Right renal cortex interstitium (tissue), 3 donors: ENCODE measurements around the gene PCDH19. TPM values are rescaled to one million over a fixed set of nuclear protein-coding genes. Genes with fewer than 3 reads are reported as not detected.

Source experiments
- DNase-seq, 3 donors: peaks; one replicate each; pipeline ENCODE4 v3.0.0-alpha.2; 2013; ENCODE audit warnings: low read depth in 3 of 3, low spot score in 2 of 3
- polyA plus RNA-seq, 3 donors: library from polyadenylated mRNA; unstranded; fragments of 120-200 nt; gene quantifications; one replicate each; pipeline ENCODE4 v1.2.1, GENCODE V29; 2013; ENCODE audit not compliant: insufficient read length in 3 of 3

PCDH19 gene
- polyA plus RNA-seq, 3 donors = 1.9 to 2.6 (median 2.2) TPM

DNA sequence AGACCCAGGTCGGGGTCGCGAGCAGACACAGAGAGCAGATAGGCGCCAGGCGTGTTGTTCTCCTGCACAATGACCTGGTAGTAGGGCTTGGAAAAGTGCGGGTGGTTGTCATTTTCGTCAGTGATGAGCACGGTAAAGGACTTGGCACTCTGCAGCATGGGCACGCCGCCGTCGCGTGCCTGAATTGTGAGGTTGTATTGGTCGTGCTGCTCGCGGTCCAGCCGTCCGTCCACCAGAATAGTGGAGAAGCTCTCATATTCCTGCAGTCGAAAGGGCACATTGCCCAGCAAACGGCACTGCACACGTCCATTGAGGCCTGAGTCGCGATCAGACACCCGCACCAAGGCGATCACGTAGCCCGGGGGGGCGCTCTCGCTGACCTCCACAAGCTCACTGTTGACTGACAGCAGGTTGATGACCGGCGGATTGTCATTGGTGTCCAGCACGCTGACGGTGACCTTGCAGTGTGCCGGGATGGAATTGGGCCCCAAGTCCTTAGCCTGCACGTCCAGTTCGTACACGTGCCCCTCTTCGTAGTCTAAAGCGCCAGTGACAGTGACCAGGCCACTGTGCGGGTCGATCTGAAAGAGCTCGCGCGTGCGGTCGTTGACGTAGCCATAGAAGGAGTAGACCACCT is 2.8 kb downstream of the PCDH19 start:
- no peak for DNase-seq

DNA sequence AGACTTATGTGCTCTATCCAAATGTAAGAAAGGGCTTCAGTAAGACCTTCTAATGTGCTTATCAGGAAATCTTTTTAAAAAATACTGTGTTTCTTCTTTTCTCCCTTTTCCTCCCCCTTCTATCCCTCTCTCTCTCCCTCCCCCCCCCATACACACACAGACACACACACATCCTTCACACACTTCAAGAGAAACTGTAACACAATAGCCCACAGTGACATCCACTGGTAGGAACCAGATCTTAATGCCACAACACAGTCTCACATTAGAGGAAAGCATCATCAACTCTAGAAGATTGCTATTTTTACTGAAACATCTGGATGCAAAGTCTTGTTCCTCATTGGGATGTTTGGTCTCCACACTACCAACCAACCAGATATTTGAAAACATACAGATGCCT is 4.6 kb downstream of the PCDH19 start:
- no peak for DNase-seq

DNA sequence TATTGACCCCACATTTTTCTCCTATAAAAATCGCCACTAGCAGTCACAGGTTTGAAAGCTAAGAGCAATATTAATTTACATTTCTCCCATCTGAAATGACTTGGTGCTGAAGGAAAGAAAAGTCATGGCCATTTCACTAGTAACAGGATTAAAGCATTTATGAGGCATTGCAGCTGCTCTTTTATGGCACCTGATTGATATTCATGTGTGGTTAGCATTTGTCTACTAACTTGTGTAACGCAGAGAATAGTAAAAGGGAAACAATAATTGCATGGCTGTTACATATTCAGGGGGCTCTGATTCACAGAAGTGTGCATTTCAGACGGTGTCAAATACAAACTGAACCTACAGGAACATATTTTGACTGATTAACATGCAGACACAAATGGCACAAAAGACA is 5.2 kb downstream of the PCDH19 start:
- DNase-seq = no peak

DNA sequence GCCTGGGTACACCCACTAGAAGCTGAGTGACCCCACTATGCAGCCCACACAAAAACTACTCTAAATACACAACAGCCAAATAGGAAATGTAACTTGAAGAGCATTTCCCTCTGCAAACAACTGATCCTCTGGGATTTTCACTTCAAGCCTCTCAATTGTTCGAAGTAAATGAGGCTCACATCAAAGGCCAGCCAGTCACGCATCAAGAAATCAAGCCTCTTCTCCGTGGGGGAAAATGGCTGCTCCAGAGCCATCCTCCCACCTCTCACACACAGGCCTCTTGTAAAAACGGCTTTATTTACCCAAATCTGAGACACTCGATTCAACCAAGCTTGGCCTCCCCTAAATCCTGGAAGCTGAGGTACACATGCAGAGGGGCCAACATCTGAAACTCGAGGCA is 14.3 kb downstream of the PCDH19 start:
- DNase-seq = no peak

DNA sequence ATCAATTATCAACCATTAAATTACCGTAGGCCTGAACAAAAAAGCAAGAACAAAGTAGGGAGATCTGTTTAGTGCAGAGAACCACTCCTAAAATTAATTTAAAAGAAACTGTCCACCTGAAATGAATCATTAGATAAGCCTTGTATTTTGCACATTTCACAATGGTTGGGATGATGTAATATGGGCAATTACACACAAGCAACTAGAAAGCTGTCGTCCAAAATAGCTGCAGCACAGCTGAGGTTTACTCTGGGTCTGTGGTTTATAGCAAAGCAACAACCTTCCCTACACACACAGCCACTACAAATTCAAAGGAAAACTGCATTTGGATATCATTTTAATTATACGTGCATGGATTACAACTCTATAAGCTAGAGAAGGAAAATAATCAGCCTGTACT is 28.5 kb downstream of the PCDH19 start:
- DNase-seq = no peak

DNA sequence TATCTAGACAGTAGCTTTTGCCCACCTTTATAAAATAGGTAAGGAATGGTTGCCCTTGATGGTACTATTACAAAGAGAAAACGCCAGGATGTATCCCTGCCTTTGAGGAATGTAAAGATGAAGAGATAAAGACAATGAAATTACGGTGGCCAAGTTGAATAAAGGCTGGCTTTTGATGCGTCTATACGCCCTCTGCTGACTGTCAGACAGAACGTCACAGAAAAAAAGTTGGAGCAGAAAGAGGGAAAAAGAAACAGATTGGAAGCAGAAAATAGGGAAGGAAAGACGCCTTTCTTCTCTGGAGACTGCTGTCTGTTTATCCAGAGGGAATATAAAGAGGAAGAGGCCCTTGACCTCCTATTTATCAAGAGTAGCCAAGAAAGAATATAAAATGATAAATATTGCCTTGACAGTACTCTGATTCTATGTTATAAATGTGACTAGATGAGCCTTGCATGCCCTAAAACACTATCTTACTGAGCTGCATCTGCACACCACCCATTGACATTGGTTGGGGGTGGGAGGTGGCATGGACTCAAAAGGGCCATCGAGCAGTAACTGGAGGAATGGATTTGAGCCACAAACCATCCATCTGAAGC is 30.6 kb downstream of the PCDH19 start:
- DNase-seq = peak in 1 of 3 donors; percentile 8

DNA sequence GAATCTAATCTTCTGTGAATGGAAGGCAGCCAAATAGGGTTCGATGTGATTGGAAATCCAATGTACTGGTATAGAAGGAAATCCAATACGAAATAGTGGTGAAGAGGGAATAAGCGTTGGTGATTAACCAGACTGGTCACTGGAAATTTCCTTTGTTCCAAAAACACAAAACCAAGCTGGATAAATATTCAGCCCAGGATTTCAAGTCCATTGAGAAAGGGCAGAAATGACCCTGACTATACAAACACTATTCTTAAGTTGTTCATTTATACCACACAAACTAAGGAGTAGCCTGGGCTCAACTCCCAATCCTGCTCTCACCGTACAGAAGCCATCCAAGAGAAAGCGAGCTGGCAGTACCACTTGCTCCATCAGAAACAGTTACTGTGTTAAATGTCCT is 32.2 kb downstream of the PCDH19 start:
- DNase-seq = no peak

DNA sequence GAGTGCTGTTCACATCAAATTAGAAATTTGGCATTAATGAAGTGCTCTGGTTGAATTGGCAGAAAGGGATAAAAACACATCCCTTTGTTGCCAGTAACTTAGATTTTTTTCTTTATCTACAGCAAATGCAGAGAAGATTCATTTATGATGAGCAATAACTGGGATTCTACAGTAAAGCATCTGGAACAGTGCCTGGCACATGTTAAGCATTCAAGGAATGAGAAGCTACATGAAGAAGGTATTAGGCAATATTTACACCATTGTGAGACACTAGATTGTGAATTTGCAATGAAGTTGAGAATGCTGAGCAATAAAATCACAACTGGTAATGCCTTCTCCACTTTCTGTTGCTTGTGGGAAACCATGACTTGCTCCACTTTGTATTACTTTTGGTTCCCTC is 33.5 kb downstream of the PCDH19 start:
- DNase-seq = no peak

DNA sequence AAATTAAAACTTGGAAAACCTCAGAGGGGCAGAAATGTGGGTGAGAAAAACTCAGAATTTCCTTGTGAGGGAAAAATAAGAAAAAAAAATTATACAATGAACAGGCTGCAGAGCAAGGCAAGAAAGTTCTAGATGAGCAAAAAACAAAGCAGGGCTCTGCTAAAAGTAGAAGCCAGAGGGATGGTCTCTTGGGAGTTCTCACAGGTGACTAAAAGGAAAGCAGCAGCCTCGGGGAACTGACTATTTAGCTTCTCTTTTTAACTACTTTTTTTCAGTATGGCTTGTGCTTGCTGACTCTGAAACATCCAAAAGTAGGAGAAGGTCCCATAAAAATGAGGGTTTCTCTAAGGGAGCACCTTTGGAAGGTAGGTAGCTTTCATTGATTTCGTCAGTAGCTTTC is 36.4 kb downstream of the PCDH19 start:
- DNase-seq = no peak

DNA sequence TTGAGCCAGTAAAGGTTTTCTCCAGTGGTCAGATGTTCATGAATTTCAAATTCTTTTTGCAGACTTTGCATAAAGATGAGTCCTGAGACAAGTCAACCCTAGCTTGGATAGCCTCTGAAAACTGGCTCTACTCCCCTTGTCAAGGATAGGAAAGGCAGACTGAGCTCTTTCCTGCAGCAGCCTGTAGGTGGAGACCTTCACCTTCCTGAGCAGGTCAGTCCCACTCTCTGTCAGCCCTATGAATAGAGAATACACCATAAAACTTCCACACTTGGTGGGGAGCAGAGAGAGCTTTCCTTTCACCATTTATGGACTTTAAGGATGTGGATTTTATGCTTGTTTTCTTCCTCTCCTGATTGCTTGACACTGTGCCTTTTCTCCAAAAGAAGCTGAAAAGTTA is 41.9 kb downstream of the PCDH19 start:
- DNase-seq = no peak

DNA sequence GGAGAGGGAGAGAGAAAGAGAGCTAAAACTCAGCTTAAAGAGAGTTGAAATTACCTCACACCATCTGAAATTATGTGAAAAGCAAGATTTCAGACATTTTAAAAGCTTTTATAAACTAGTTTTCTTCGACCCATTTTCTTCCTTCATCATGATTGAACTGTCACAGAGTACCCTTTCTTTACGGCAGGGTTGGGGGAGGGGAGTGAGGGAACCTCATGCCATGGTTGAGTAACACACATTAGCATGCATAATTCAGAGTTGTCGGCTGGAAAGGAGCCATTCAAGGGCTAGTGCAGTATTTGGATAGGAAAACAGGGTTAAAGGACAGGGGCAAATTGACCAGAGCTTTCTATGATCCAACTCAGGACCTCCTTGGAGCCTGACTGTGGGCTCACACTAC is 46.2 kb downstream of the PCDH19 start:
- DNase-seq = no peak

DNA sequence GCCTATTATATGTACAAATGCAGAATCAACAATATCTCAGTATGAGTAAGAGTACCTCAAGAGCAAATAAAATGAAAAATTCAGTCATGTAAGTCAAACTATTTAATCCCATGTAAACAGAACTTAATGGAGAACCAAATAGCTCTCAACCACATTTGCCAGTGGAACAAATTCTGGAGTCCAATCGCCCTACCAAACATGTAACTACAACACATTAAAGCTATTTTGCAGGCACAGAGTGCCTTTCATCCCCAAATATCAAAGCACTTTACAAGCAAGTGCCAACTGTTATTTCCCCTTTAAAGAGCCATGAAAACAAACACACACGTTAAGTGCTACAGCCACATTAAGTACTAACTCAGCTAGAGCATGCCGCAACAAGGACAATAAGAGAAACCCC is 51.3 kb downstream of the PCDH19 start:
- no peak for DNase-seq

DNA sequence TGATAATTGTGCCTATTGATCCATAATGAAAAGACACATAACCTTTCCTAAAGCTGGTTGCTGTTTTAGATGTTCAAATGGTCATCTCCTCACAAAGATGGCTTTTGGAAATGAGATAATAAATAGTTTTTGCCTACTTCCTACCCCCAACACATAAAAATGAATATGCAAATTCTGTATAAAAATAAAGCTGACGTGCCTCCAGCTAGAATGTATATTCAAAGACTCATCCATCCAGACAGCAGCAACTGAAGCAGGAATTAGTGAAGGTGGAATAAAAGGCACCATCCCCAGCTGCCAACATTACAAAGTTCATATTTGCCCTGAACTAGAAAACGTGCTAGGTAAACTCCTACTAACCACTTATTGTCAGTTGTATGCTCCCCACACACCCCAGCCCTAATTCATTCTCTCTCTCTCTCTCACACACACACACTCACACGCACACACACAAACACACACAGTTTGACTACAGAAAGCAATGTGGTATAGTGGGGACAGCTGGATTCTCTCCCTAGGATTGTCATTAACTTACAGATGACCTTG is 53.6 kb downstream of the PCDH19 start:
- no peak for DNase-seq

DNA sequence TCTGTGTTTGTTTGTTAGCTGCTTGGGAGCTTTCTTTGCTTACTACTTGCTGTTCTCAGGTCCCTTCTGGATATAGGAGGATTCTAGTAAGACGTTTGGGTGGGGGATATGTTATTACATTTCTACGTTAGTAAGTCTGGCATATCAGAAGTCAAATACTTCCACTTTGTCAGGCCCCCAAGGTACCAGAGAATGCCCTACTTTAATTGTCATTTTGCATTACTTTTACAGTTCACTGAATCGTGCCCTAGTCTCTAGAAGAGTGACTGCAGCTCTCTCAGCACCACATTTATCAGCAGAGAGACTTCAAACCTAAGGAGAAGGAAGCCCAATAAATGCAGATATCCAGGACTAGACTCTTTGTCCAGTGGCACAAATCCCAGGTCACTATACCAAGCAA is 54.4 kb downstream of the PCDH19 start:
- no peak for DNase-seq

DNA sequence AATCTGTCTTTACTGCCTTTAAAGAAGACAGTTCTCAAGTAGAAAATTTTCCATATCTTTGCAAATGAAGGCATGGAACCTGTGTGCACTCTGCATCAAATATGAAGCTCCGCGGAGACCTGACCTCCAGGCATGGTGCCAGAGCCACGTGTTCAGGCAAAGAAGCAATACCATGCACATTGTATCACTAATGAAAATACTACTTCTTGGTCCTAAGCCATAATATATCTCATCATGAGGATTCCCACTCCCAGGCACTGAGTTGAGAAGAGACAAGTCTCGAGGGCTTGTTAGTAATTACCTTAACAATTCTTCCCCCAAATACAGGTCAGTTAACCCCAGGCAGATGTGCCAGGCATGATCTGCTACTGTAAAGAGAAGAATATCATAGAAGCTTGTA is 56.7 kb downstream of the PCDH19 start:
- DNase-seq = no peak

DNA sequence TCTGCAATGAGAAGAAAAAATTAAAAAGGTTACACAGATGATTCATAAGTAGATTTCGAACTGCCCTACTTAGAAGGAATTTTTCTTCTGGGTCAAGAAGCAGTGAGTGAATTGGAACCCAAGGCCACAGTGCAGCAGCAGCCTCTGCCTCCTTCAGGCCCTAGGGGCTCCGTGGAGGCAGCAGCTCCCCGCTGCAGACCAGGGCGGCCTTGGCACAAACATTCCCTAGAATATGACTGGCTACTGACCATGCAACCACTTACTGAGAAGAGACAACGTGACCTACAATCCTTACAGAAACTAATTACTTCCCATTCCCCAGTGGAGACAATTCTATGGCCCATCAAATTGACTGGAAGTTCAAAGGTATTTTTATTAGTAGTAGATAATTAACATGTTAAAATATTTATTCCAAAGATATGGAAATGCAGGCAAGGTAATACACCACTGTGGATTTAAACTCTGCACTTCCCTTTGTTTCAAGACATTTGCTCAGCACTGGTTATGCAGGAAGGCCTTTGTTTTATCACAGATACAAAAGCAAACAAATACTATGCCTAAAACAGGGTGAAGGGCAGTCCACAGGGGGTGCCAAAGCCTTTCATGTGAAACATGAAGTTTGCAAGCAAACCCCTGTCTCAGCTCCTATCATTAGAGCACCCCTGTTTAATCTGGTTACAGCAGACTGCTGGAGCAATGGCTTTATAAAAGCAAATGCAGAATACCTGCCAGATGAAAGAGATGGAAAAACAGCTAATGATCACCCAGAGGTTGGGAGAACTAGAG is 59.2 kb downstream of the PCDH19 start:
- no peak for DNase-seq

DNA sequence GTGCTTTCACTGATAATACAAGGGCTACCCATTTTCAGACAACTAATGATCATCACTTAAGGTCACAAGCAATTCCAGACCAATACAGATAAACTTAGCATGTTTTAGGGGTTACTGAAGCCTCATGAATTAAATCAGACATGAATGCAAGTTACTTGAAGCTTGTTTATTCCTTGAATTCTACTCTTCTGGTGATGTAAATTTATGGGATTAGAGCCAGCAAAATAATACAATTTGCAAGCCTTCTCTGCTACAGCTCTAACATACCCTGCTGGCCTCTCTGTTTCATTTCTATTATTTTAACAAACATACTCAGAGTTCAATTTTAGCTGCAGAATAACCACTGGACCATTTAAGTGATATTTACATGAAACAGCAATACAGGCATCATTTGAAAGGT is 60.7 kb downstream of the PCDH19 start:
- no peak for DNase-seq

DNA sequence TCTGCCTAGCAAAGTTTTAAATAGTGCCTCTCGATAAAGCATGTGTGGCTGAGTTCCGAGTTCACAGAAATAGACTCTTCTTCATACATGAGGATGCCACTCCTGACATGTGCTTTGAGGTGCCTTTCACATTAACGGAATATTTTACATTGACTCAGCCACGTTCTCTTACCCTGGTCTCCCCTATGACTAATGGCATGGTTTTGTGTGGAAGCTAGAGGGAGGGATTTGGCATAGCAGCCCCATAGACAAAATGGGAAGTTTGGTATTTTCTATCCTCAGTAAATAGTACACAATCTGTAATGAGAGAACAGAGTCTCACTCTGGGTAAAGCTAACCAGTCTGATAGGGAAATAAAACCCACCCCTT is 68.9 kb downstream of the PCDH19 start:
- DNase-seq = no peak

DNA sequence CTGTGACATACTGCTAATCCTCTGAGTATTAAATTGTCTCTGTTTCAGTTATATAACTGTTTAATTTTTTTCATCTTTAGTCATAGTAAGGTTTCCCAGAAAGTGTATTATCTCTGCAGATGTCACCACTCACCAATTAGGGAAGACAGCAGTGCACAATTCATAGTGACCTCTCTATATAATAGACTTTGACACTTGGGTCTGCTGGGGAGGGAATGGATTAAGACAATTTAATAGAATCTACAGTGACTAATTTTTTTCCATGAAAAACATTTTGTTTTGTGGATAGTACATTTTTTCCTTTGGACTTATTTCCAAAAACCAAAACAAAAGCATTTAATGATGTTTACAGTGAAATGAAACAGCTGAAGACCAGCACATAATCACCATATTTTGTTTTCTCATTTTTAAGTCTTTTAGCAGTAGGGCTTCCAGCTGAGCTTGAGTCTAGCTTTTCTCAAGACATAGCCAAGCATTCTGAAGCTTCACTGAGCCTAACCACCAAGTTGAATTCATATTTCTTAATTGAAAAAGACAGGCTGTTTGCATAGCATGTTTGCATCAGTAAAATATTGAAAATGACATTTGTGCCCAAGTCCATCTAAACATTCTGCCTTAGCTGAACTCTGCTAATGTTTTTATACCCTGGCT is 69.5 kb downstream of the PCDH19 start:
- DNase-seq = peak in 1 of 3 donors; percentile 15

DNA sequence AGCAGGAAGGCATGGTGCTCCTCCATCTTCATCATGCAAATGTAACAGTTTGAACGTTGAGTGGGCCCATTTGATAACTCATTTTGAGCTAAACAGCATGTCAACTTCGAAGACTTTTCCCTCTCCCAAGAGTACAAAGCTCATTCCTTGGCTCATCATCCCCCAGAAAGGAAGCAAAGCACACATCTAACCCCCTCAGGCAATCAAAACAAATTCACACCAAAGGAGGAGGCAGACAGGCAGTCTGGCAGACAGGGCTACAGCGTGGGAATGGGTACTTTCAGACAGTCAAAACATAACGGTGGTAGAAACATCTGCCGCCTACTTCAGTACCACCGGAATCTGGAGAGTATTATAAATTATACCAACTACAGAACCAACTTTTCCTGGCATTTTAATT is 81.7 kb downstream of the PCDH19 start:
- DNase-seq = no peak

DNA sequence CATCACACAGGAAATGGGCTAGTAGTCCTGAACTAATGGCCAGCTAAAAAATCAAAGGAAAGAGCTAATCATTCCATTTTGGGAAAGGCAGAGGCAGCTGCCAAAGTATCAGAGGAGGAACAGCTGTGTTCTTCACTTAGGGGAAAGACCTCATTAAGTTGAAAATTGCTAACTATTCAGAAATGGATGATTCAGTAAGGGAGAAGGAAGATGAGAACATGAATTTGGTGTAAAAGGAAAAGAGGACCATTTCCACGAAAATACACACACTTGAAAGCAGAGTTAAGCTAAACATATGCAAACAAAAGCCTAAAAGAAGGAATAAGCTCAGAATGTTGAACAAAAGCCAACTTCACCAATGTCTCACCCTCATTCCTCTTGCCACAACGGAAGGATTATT is 90.4 kb downstream of the PCDH19 start:
- DNase-seq = no peak
